T1000 (cell line): Measurements from ENCODE around the gene TUBA3E.
"Not testable (repeated sequence)": the region's sequence is repeated elsewhere in the genome, so short reads cannot be mapped to it uniquely, and the experiment has no call there.

Experiments used
- DNase-seq: peaks from one replicate; lab custom pipeline; 2025; ENCODE audit warnings: mixed read lengths; lab: John Stamatoyannopoulos, UW

Gene TUBA3E

GRCh38 chr2:130162486-130162885, 35.8 kb downstream of the TUBA3E start:
- not testable (repeated sequence) for DNase-seq

- not testable (repeated sequence) for DNase-seq
Measured at GRCh38 chr2:130160838-130161705, 37.2 kb downstream of the TUBA3E start.

GRCh38 chr2:130160131-130160530, 38.1 kb downstream of the TUBA3E start:
- DNase-seq, result no peak

GRCh38 chr2:130159376-130159775, 38.9 kb downstream of the TUBA3E start:
- DNase-seq, result not testable (repeated sequence)

GRCh38 chr2:130158631-130159030, 39.6 kb downstream of the TUBA3E start:
- DNase-seq, result no peak

GRCh38 chr2:130157825-130158514, 40.3 kb downstream of the TUBA3E start:
- DNase-seq, result not testable (repeated sequence)

- not testable (repeated sequence) for DNase-seq
Measured at GRCh38 chr2:130157354-130157753, 40.9 kb downstream of the TUBA3E start.

- DNase-seq, result no peak
Measured at GRCh38 chr2:130156624-130157004, 41.6 kb downstream of the TUBA3E start.

GRCh38 chr2:130155956-130156623, 42.1 kb downstream of the TUBA3E start:
- not testable (repeated sequence) for DNase-seq

GRCh38 chr2:130154773-130155765, 43.2 kb downstream of the TUBA3E start:
- no peak for DNase-seq

- not testable (repeated sequence) for DNase-seq
Measured at GRCh38 chr2:130154423-130154770, 43.8 kb downstream of the TUBA3E start.

- not testable (repeated sequence) for DNase-seq
Measured at GRCh38 chr2:130153721-130154422, 44.4 kb downstream of the TUBA3E start.

GRCh38 chr2:130152816-130153595, 45.2 kb downstream of the TUBA3E start:
- DNase-seq, result no peak

- DNase-seq, result not testable (repeated sequence)
Measured at GRCh38 chr2:130152136-130152815, 46.0 kb downstream of the TUBA3E start.

- not testable (repeated sequence) for DNase-seq
Measured at GRCh38 chr2:130151145-130151512, 47.1 kb downstream of the TUBA3E start.

GRCh38 chr2:130150181-130151144, 47.8 kb downstream of the TUBA3E start:
- no peak for DNase-seq

GRCh38 chr2:130148515-130148914, 49.7 kb downstream of the TUBA3E start:
- not testable (repeated sequence) for DNase-seq

GRCh38 chr2:130145006-130145414, 53.2 kb downstream of the TUBA3E start, which contains the start of gene CCDC74B:
CCDC74B (minus strand) TSS chr2:130145112; CDS start chr2:130144996, 116 bp downstream.
- peak; percentile 47 for DNase-seq
